GM18868 (cell line): Measurements from ENCODE around the gene SORCS2.

Experiments used
- ATAC-seq: cut with Tn5 transposase; IDR thresholded peaks from one replicate; pipeline ENCODE4 v1.9.1; 2021; ENCODE audit warnings: mild to moderate bottlenecking, moderate library complexity; ENCODE audit not compliant: unreplicated experiment

SORCS2 gene

DNA sequence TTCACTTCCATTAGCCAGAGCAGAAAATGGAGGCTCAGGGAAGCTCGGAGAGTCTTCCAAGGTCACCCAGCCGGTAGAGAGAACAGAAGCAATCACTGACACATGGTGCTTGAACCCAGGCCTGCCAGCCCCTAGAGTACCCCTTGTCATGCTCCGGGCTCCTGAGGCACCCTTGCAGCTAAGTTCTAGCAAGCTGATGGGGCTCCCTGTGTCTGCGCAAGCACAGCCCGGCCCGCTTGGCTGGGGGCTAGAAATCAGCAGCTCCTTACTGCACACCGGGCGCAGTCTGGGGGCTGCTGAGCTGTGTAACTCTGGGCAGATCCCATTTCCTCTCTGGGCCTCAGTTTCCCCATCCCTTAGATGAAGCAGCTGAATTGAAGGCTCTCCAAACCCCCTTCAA is 344.5 kb downstream of the SORCS2 start:
- ATAC-seq, result no peak

DNA sequence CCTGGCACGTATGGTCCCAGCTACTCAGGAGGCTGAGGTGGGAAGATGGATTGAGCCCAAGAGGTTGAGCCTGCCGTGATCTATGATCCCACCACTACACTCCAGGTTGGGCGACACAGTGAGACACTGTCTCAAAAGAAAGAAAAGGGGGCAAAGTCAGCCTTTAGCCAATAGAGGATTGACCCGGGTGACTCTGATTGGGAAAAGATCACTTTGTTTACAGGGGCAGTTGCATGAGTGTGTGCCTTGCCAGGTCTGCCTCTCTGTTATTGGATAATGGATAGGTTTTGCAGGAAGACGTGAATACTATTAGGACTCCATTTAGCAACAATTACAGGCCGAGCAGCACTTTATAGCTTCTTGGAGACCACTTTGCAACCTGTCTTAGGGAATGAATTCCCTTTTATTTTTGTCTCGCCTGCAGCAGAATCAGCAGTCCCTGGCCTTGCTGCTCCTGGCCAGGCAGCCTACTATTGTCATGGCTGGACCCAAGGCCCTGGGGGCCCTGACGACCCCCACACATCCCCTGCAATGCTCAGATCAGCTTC is 345.6 kb downstream of the SORCS2 start:
- no peak for ATAC-seq

DNA sequence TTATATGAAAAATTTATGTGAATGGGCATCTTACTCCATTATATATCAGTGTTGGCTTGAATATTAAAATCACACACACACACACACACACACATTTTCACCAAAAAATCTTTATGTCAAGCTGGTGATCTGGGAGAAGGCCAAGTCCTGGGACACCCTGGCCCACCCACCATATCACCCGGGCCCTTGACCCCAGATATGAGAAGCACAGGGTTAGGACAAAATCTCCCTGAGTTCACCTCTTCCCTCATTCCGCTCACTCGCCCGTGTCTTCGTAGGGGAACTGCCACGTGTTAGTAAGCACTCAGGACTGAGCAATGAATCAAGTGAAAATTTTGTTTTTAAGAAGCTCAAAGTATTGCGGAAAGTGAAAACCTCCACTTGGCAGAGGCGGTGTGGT is 346.2 kb downstream of the SORCS2 start:
- ATAC-seq, result no peak

DNA sequence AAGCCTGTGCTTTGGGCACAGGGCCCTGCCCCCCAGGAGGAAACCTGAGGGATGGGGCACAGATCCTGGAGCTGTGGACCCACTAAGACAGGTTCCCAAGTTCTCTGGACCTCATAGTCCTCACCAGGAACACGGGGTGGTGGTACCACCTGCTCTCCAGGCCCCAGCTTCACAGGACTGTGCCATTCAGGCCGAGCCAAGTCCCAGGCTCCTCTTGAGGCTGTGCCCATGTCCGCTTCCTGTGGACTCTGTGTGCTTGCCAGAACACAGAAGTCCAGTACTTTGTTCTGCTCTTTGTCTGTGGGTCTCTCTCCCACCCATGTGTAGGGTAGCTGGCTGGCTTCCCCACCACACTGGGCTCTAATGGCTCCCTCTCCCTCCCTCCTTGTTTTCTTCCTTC is 346.8 kb downstream of the SORCS2 start:
- no peak for ATAC-seq

DNA sequence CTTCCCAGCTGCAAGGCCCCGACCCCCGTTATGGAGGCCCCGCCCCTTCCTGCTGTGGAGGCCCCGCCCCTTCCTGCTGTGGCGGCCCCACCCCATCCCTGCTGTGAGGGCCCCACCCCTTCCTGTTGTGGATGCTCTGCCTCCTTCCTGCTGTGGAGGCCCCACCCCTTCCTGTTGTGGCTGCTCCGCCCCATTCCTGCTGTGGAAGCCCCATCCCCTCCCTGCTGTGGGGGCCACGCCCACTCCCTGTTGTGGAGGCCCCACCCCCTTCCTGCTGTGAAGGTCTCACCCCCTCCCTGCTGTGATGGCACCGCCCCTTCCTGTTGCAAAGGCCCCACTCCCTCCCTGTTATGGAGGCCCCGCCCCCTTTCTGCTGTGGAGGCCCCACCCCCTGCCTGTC is 347.3 kb downstream of the SORCS2 start:
- no peak for ATAC-seq

DNA sequence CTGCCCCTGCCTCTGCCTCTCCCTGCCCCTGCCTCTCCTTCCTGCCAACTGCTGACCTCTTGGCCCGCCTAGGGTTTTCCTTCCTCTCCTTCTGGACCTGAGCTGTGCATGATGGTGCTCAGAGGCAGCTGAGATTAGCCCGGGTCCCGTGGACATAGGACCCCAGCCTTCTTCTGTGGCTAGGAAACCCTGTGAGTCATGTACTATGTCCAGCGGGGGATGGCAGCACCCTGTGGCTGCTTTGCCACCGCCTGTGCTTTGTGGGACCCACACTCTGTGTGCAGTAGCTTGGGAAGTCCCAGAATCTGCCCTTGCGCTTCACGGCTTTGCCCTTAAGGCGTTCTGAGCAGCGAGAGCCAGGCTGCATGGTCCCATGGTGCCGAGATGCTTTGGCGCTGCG is 347.9 kb downstream of the SORCS2 start:
- ATAC-seq, result no peak

DNA sequence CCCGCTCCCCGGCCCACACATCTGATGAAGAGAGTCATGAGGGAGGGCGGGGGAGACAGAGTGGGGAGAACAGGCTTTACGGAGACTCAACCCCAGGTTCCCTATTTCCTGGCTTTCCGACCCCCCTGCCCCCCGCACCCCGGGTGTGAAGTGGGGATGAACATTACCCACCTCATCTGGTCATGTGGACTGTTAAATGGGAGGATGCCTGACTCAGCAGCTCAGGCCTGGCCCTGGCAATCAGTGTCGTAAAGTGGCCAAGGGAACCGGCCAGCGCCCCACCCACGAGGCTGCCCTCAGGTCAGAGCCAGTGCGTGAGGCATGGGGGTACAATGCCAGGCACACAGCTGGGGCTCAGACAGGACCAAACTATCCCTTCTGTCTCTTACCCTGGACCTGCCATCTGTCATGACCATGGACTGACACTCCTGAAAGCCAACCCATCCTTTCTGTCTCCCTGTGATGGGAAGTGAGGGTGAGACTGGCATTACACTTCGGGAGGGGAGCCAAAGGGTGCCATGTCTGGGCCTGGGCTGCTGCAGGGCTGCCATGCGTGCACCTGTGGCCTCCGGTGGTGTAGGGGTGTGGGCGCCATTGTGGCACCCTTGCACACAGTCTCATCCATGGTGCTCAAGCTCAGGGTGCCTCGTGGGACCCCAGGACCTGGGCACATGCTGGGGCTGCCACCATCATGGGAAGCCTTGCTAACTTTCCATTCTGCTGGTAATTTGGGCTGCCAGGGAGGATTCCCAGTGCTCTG is 348.5 kb downstream of the SORCS2 start:
- ATAC-seq, result no peak

DNA sequence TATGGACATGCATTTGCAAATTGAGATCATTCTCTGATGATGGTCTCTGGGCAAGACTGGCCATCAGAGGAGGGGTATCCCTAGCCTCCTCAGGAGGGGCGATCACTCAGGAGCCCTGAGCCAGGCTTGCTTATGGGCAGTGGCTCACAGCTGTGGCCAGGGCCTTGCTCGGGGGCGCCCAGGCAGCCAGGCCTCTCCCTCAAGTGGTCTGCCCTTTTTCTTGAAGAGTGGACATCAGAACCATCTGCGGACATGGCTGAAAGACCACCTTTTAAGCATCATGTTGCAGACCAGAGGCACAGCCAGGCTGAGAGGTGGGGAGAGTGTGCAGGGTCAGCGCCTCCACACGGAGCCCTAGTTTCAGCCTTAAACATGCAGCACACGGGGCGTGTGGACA is 349.1 kb downstream of the SORCS2 start:
- ATAC-seq, result no peak

DNA sequence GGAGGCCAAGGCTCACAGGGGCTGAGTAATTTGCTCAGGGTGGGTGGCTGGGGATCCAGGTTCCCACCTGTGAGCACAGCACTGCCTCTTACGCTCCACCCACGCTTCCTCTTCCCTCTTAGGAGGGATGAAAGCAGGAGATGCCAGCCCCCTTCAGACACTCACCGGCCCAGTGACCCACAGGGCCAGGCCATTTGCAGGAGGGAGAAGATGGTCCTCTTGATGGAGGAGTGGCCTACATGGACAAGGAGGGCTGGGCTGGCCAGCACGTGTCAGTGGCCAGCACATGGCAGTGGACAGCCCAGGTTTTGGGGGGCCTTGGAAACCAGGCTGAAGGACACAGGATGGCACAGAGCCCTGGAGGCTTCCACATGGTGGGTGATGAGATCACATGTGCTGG is 350.4 kb downstream of the SORCS2 start:
- ATAC-seq, result no peak

DNA sequence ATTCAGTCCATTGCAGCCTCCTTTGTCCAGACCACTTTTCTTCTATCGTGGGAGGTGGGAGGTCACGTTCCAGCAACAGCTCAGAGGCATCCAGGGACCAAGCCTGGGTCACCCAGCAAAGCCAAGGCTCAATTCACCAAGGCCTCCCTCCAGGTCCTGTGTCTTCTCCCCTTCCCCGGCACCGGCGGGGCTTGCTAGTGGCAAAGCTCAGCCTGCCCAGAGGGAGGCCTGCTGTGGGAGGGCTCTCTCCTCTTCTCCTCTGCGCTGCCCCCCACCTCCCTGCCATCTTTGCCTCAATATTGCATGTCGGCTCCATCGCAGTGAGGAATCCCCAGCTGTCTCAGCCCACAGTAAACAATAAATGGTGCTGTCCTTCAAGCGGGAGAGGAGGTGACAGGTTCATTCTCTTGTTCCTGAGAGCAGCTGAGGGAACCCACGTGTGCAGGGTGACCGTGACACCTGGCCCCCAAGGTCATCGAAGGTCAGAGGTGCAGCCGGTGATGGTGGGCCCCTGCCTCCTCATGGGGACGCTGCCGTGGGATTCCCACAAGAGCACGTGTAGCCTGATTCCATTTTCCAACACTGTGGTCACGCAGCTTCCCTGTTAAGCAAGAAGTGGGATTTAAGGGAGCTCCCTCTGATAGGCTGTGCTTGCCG is 353.9 kb downstream of the SORCS2 start:
- ATAC-seq, result no peak

DNA sequence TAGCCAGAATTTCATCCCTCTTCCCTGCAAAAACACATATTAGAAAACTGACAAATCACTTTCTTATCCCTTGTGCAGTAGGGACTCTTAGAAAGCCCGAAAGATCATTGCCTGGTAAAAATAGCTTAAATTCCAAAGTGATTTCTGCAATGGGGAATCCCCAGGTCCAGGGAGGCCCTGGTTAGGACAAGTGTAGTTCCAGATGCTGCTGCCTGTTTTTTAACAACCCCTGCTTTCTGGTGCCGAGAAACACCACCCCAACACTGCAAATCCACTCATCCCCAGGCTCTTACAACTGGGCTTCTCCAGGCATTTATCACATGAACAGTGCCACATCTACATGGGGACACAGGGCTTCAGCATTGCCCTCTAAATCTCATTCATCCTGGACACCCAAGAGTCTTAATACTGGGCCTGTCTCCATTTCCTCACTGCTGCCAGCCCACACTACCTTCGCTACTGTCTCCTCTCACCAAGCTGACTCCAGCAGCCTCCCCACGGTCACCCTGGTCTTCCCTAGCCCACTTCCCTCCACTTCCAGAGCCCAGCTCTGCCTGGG is 354.6 kb downstream of the SORCS2 start:
- ATAC-seq, result no peak

DNA sequence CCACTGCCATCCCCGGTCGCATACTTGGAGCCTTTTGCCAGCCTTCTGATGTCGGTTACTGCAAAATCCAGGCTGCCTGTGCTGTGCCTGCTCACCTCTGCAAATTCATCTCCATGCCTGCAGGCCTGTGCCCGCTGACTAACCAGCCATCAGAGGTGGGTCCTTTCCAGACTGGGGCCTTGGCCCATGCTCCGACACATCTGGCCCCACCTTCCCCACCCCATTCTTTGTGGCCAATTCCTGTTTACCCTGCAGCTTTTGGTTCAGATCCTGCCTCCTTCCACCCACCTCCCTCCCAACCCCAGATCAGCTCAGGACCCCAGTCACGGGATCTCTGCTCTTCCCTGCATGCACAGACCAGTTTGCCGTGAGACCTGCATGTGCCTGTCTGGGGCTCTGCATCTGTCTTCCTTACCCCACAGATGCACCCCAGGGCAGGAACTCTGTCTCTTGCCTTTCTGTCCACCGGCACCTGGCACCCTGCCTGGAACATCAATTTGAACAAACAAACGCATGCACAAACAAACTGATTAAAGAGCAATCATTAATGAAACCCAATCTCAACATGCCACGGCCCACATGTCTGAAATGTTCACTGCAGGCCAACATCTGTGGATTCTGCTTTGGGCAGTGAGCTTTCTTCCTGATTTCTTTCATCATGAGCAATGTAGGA is 355.2 kb downstream of the SORCS2 start:
- no peak for ATAC-seq

DNA sequence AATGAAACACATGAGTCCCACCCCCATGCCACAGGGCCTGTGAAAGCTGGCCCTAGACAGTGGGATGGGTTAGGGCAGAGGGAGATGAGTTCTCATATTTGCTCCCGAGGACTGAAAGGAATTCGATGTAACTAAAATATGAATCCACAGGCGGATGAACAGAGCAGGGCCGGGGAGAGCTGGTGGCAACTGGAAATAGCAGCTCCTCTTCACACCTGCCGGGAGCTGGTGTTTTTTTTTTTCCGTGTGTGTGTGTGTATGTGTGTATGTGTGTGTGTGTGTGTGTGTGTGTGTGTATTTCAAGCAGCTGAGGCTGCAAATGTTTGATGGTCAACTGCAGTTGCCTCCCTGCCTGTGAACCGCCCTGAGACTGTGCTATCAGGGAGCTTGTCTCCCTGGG is 357.5 kb downstream of the SORCS2 start:
- ATAC-seq, result no peak

DNA sequence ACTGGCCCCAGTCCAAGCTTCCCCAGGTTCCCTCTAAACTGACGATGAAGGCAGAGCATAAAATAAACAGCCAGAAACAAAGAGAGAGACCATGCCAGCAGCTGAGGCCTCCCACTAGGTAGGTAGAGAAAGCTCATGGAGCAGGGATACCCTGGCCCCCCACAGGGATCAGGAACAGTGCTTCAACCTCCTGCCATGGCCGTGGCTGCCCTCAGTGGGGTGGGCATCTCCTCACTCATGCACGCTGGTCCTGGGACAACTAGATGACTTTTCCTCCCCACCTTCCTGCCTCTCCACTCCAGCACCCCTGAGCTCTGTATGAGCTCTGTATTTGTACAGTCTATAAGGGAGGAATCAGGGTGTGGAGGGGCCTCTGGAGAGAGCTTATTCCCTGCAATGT is 360.1 kb downstream of the SORCS2 start:
- ATAC-seq, result no peak

DNA sequence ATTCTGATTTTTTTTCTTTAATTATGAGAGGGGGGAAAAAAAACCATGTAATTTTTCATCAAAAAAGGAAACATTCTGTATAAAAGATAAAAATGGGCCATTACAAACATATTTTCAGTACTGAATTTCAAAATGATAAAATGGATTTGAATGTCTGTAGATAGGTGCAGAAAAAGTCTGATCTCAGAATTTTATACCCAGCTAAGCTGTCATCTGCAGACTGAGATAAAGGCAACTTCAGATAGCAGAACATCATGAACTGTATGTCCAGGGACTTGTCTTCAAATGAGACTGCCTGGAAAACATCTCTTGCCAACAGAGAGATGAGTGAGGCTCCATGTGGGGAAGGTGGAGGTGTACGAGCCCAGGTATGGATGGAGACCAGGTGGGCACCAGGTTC is 360.9 kb downstream of the SORCS2 start:
- no peak for ATAC-seq

DNA sequence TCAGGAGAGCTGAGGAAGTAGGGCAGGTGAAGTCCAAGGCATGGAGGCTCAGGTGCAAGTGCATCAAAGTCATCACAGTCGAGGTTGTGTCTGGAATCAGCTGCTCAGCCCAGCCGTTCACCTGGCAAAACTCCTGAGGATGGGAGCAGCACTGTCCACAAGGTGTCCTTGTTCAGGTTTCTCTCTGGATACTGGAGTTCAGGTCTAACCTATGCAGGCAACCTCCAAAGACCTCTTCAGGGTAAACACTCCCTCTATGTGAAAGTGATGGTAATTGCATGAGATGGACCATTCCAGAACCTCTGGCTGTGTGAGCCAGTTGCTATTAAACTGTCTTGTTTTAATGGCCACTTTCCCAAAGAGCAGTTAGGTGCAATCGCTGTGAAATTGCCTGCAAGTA is 362.6 kb downstream of the SORCS2 start:
- ATAC-seq, result no peak

DNA sequence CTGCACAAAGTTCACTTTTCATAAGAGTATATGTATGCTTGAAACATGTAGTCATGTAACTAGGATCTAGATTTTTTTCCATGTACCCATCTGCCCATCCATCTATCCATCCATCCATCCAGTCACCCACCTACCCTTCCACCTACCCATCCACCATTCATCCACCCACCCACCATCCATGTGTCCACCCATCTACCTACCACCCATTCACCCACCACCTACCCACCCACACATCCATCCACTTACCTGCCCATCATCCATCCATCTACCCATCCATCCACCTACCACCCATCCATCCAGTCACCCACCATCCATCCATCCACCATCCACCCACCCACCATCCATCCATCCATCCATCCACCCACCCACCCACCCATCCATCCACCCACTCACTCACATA is 364.2 kb downstream of the SORCS2 start:
- ATAC-seq, result no peak

DNA sequence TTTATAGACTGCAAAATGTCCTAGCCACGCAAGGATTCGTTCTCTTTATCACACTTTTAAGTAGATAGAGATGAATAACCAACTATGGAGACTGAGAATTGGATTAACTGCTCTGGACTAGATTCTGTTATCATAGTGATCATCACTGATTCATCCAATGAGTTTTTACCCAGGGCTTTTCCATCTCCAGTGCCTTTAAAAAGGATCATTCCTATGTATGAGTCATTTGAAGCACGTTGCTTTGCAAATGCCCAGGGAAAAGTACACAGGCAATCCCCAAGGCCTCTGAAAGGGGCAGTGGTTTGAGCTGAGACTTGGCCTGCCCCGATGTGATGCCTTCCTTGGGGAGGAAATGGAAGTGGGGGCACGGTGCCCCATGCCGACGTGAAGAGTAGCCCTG is 365.1 kb downstream of the SORCS2 start:
- no peak for ATAC-seq

DNA sequence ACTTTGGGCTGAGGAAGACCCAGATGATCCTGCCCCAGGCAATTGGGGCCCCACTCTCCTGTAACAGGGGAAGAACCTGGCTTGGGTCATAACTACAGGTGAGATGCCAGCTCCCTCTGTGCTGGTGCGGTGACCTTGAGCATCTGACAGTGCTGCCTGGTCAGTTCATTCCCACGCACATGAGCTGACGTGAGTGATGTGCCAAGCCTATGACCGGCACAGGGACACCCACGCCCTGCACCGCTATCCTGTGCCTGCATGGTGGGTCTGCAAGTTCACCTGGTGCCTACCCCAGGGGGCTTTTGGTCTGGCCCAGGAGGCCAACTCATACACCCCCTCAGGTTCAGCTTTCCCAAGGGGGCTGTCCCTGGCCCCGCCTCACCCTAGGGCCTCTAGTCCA is 366.1 kb downstream of the SORCS2 start:
- no peak for ATAC-seq

DNA sequence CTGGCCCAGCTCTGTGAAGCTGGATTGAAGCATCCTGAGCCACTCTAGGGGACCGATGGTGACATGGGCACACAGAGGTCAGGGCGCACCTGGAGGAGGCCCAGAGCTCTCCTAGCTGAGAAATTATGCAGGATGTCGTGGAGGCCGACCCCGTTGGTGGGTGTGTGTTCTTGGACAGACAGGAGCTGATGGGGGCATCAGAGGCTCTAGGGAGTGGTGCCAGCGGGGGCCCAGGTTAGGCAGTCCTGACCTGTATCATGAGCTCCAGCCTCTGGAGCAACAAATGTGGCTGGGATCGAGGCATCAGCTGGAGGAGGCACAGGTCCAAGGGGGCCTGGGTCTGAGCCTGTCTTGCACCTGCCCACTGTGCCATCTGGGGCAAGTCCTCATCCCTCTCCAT is 367.0 kb downstream of the SORCS2 start:
- ATAC-seq, result no peak

DNA sequence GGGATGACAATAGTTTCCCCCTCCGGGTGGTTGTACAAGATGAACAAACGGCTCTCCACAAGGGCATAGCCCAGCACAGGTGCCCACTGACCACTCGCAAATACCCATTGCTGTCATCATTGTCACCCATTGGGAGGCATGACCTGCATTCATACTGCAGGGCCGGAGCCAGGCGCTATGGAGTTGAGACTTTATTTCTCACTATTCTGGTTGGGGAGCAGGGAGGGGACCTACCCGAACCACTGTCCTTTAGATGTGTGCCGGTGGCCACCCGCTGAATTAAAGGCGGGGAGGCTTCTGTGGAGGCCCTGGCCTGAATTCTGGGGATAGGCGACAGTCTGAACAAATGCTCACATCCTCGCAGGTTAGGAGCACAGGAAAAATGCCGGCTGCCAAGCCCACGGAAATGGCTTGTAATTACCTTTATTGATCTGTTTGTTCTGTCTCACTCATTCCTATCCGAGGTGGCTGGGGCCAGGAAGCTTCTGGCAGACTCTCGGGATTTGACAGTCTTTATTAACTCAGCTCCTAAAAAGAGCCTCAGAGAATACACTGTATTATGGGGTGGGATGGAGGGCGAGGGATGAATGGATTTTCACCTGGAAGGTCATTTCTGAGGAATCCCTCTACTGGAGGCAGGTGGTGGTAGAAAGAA is 367.5 kb downstream of the SORCS2 start:
- no peak for ATAC-seq
